Smooth muscle cell (in vitro differentiated cells): ENCODE results near the gene CTR9. TPM values are rescaled to one million over a fixed set of nuclear protein-coding genes. Genes with fewer than 3 reads are reported as not detected.

ENCODE experiments used
- DNase-seq: peaks from one replicate; lab custom pipeline; 2025; ENCODE audit not compliant: unreplicated experiment; lab: John Stamatoyannopoulos, UW
- H2AFZ ChIP-seq: fragments of 200-600 bp; sonication (generic); 2 replicates; pipeline ENCODE4 v1.6.0; 2016; ENCODE audit warnings: antibody characterized with exemption, low read depth, mild to moderate bottlenecking
- H3F3A ChIP-seq: fragments of 200-600 bp; sonication (generic); 2 replicates; pipeline ENCODE4 v1.6.0; 2017; ENCODE audit warnings: antibody characterized with exemption, low read depth
- H3K27ac ChIP-seq: fragments of 200-600 bp; sonication (generic); 2 replicates; pipeline ENCODE4 v1.5.1; 2016; ENCODE audit warnings: low read depth, mild to moderate bottlenecking
- H3K27me3 ChIP-seq: fragments of 200-600 bp; sonication (generic); 2 replicates; pipeline ENCODE4 v1.6.1; 2016; ENCODE audit warnings: low read depth, mild to moderate bottlenecking
- H3K36me3 ChIP-seq: fragments of 200-600 bp; sonication (generic); 2 replicates; pipeline ENCODE4 v1.5.1; 2016; ENCODE audit warnings: low read depth
- H3K4me1 ChIP-seq: fragments of 200-600 bp; sonication (generic); 2 replicates; pipeline ENCODE4 v1.5.1; 2016; ENCODE audit warnings: low read depth
- H3K4me2 ChIP-seq: fragments of 200-600 bp; sonication (generic); 2 replicates; pipeline ENCODE4 v1.6.0; 2016; ENCODE audit warnings: mild to moderate bottlenecking
- H3K4me3 ChIP-seq: fragments of 200-600 bp; sonication (generic); 2 replicates; pipeline ENCODE4 v1.5.1; 2016; ENCODE audit warnings: mild to moderate bottlenecking
- H3K79me2 ChIP-seq: fragments of 200-600 bp; sonication (generic); 2 replicates; pipeline ENCODE4 v1.6.0; 2016; ENCODE audit warnings: low read depth, mild to moderate bottlenecking
- H3K9ac ChIP-seq: fragments of 200-600 bp; sonication (generic); 2 replicates; pipeline ENCODE4 v1.6.0; 2016; ENCODE audit warnings: low read depth
- H3K9me3 ChIP-seq: fragments of 200-600 bp; sonication (generic); replicated peaks from 2 replicates; pipeline ENCODE4 v1.5.1; 2016; ENCODE audit warnings: low read depth
- H4K20me1 ChIP-seq: fragments of 200-600 bp; sonication (generic); 2 replicates; pipeline ENCODE4 v1.6.0; 2016; ENCODE audit warnings: low read depth
- WGBS: methylation state at CpG from one replicate; pipeline ENCODE4 v1.1.7; 2016; ENCODE audit warnings: low lambda C conversion rate; 5-methylcytosine and 5-hydroxymethylcytosine counted together
- polyA plus RNA-seq: library from polyadenylated mRNA; unstranded; fragments of >200 nt; fragmentation: Nextera tagmentation; extraction: Ambion mirVana; gene quantifications from 2 replicates; pipeline ENCODE4 v1.2.1, GENCODE V29; 2016
- total RNA-seq: library from RNA; depleted of rRNA; stranded (reverse); fragments of >200 nt; gene quantifications from 2 replicates; pipeline ENCODE4 v1.2.3, GENCODE V29; 2014
- TF ChIP-seq, protein P1 (sequence below): fragments of 200-600 bp; sonication (generic); IDR thresholded peaks from 2 replicates; pipeline ENCODE4 v1.5.1; 2017; ENCODE audit warnings: borderline replicate concordance, mild to moderate bottlenecking, antibody characterized with exemption; ENCODE audit not compliant: insufficient read depth, poor library complexity, severe bottlenecking

Gene CTR9
- total and polyA plus RNA-seq, 2 experiments from 2014 or later, result 25.1 to 27.5 TPM

DNA sequence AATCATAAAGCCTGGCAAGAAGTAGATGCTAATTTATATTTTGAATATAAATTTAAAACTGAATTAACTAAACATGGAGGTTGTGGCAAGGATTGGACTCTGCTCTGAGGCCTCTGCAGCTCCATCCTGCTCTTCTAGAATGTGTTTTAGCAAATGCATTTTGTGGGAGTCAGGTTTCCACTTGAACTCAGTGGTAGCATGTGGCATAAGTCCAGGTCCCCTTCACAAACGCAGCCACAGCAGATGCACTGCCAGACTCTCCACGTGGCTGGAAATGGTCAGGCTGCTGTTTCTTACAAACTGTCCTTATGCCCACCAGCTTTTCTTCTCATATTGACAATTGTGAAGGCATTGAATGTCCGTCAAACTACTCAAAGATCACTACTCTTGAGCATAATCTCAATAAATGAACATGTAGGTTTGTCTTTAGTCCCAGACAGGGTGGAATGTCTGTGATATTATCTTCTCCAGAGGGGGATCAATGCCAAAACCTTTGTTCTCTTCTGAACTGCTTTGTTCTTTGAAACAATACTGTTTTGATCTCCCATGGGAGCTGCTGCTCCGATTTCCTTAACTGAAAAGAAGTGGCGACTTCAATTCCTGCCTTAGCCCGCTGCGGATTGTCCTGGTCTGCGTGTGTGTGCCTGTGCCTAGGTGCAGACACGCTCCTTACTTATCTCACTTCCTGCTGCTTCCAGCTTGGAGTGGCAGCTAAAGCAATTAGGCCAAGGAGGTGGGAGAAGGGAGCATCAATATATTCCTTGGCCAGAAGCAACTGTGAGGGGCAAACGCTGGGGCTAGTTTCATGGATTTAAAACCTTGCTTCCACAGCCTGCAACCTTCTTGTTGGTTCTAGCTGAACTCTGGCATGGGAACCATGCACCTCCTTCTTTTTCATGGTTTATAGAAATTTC is 33.4 kb downstream of the CTR9 start:
- TF ChIP-seq, protein P1, sequence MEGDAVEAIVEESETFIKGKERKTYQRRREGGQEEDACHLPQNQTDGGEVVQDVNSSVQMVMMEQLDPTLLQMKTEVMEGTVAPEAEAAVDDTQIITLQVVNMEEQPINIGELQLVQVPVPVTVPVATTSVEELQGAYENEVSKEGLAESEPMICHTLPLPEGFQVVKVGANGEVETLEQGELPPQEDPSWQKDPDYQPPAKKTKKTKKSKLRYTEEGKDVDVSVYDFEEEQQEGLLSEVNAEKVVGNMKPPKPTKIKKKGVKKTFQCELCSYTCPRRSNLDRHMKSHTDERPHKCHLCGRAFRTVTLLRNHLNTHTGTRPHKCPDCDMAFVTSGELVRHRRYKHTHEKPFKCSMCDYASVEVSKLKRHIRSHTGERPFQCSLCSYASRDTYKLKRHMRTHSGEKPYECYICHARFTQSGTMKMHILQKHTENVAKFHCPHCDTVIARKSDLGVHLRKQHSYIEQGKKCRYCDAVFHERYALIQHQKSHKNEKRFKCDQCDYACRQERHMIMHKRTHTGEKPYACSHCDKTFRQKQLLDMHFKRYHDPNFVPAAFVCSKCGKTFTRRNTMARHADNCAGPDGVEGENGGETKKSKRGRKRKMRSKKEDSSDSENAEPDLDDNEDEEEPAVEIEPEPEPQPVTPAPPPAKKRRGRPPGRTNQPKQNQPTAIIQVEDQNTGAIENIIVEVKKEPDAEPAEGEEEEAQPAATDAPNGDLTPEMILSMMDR, result no peak
- H3K9ac ChIP-seq, result no peak overlapping the region
- H3K27ac ChIP-seq, result no peak overlapping the region
- no peaks in the 10 kb centered on the region for H4K20me1 ChIP-seq
- no peak overlapping the region for H3K4me2 ChIP-seq
- no peaks in the 10 kb centered on the region for H3K79me2 ChIP-seq
- H3K36me3 ChIP-seq, result no peaks in the 10 kb centered on the region
- peaks cover 13% of the 10 kb centered on the region for H3K4me1 ChIP-seq
- H3F3A ChIP-seq, result peaks cover 1% of the 10 kb centered on the region
- H3K4me3 ChIP-seq, result no peak overlapping the region
- no peaks in the 10 kb centered on the region for H3K9me3 ChIP-seq
- H3K27me3 ChIP-seq, result no peaks in the 10 kb centered on the region
- no peak for DNase-seq
- 54% methylated on average over 10 of the region's 10 CpGs for WGBS
- H2AFZ ChIP-seq, result peak overlapping the region; percentile 10

DNA sequence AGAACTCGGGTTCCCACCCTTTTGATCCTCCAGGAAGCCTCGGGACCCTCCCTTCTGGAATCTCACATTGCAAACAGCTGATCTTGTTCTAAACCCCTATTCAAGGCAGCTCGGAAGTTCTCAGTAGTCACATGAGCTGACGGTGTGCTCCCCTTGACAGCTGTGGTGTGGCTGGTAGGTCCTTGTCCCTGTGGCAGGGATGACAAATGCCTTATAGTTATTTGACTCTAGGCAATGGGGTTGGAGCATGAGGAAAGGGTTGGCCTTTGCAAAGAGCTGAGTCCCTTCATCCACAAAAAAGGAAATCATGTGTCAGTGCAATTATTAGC is 34.1 kb downstream of the CTR9 start:
- H3K79me2 ChIP-seq, result no peaks in the 10 kb centered on the region
- 83% methylated on average over 4 of the region's 4 CpGs for WGBS
- H2AFZ ChIP-seq, result no peak overlapping the region

DNA sequence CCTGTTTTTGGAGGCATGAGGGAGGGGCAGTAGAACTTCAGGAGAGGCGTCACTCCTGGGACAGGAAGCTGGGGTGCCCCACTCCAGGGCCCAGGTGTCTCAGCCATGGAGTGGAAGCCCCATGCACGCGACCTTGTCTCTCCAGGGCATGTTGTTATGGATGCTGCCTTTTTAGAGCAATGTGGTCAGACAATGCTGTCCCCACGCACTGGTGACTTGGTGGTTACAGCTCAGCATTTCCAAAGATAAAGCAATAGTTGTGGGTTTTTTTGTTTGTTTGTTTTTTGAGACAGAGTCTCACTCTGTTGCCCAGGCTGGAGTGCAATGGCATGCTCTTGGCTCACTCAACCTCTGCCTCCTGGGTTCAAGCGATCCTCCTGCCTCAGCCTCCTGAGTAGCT is 35.4 kb downstream of the CTR9 start:
- Histone ChIP-seq H3K79me2 (no peaks in the 10 kb centered on the region), H3K36me3 (no peaks in the 10 kb centered on the region), H3K4me1 (peaks cover 13% of the 10 kb centered on the region), H4K20me1 (no peaks in the 10 kb centered on the region), H3K27me3 (no peaks in the 10 kb centered on the region), H2AFZ (no peak overlapping the region), H3K4me3 (no peak overlapping the region), H3F3A (no peaks in the 10 kb centered on the region), H3K9me3 (no peaks in the 10 kb centered on the region), H3K4me2 (no peak overlapping the region), H3K27ac (no peak overlapping the region), H3K9ac (no peak overlapping the region)
- 87% methylated on average over 5 of the region's 5 CpGs for WGBS
- no peak for DNase-seq
- TF ChIP-seq, protein P1, result no peak

More for the DNA sequence above, 34.1 kb downstream of the CTR9 start:
- H3K27me3 ChIP-seq, result no peaks in the 10 kb centered on the region
- TF ChIP-seq, protein P1, result no peak
- no peaks in the 10 kb centered on the region for H3K9me3 ChIP-seq
- H3F3A ChIP-seq, result no peaks in the 10 kb centered on the region
- H3K4me2 ChIP-seq, result no peak overlapping the region
- H3K9ac ChIP-seq, result no peak overlapping the region
- no peak for DNase-seq
- H3K36me3 ChIP-seq, result no peaks in the 10 kb centered on the region
- H3K4me3 ChIP-seq, result no peak overlapping the region
- no peaks in the 10 kb centered on the region for H4K20me1 ChIP-seq
- no peak overlapping the region for H3K27ac ChIP-seq
- H3K4me1 ChIP-seq, result peaks cover 13% of the 10 kb centered on the region
